HCT116 (cell line): ENCODE measurements around the gene TMCC1.

Source experiments
- CTCF ChIP-seq, 3 experiments: fragments of 200-600 bp in 1 of 3; sonication (generic) in 1 of 3; IDR thresholded peaks in 2 of 3; conservative IDR thresholded peaks in 1 of 3; 2 replicates each; pipeline ENCODE4 v1.5.1; 2012 to 2017; ENCODE audit warnings: low read depth in 2 of 3, low read length in 2 of 3, antibody characterized with exemption in 1 of 3, borderline replicate concordance in 1 of 3, control low read depth in 1 of 3, mild to moderate bottlenecking in 1 of 3, mixed read lengths in 1 of 3, mixed run types in 1 of 3, moderate library complexity in 1 of 3; ENCODE audit not compliant: insufficient read depth in 1 of 3
- EZH2 ChIP-seq: fragments of 200-600 bp; sonication (generic); IDR thresholded peaks from 2 replicates; pipeline ENCODE4 v1.6.1; 2017; ENCODE audit warnings: antibody characterized with exemption, mixed run types
- EZH2phosphoT487 ChIP-seq: fragments of 200-600 bp; IDR thresholded peaks from 2 replicates; pipeline ENCODE4 v1.6.1; 2018; ENCODE audit warnings: antibody characterized with exemption, borderline replicate concordance
- JUND ChIP-seq: IDR thresholded peaks from 2 replicates; pipeline ENCODE4 v1.6.1; 2012
- MAX ChIP-seq: IDR thresholded peaks from 2 replicates; pipeline ENCODE4 v1.6.1; 2012
- POLR2A ChIP-seq: IDR thresholded peaks from 2 replicates; pipeline ENCODE4 v1.7.0; 2011; ENCODE audit warnings: borderline replicate concordance; ENCODE audit not compliant: insufficient read depth, insufficient read length; ENCODE audit errors: extremely low read depth
- POLR2AphosphoS5 ChIP-seq: IDR thresholded peaks from 2 replicates; pipeline ENCODE4 v1.6.1; 2011; ENCODE audit warnings: mild to moderate bottlenecking, low read depth, low read length, moderate library complexity
- TCF7L2 ChIP-seq: IDR thresholded peaks from 2 replicates; pipeline ENCODE4 v1.7.0; 2011; ENCODE audit warnings: borderline replicate concordance, inconsistent platforms; ENCODE audit not compliant: insufficient read depth, insufficient read length; ENCODE audit errors: extremely low read depth
- ZNF274 ChIP-seq: fragments of 200-500 bp; sonication (Bioruptor generic); IDR thresholded peaks from 2 replicates; pipeline ENCODE4 v1.6.1; 2014; ENCODE audit warnings: mild to moderate bottlenecking, low read depth, low read length, inconsistent platforms

- TF ChIP-seq JUND: no peak
- TF ChIP-seq EZH2: no peak
- TF ChIP-seq ZNF274: no peak
- TF ChIP-seq MAX: no peak
- TF ChIP-seq POLR2A: no peak
- no peak for TF ChIP-seq POLR2AphosphoS5
- no peak for TF ChIP-seq CTCF (IDR thresholded peaks at IDR 0.05 in 2 of 3, conservative IDR thresholded peaks at IDR 0.05 in 1 of 3; ENCODE audit: borderline replicate concordance in 1 of 3, insufficient read depth in 1 of 3, low read depth in 2 of 3, low read length in 2 of 3)
- no peak for TF ChIP-seq EZH2phosphoT487
- no peak for TF ChIP-seq TCF7L2
Observed at GRCh38 chr3:129695230-129695629, 198.3 kb downstream of the TMCC1 start.
